ENCODE results near the gene RCOR3. TPM values are rescaled to one million over a fixed set of nuclear protein-coding genes. Genes with fewer than 3 reads are reported as not detected.
"Not testable (repeated sequence)": the region's sequence is repeated elsewhere in the genome, so short reads cannot be mapped to it uniquely, and the experiment has no call there.

The RCOR3 gene
- total and polyA plus RNA-seq, 2 experiments from 2014 or later = 13.8 to 25.8 TPM

DNA sequence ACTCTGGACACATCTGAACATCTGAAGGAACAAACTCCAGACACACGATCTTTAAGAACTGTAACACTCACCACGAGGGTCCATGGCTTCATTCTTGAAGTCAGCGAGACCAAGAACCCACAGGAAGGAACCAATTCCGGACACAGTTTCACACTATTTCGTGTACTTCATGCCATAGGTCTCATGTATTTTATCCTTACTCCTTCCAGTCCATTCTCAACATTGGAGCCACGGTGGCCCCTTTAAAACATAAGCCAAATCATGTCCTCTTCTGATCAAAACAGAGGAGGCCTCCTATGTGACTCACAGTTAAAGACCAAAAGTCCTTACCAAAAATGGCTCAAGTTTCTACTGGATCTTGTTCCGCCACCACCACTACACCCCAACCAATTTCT, 29.8 kb upstream of the RCOR3 start:
- Histone ChIP-seq H3K9me3 (ENCODE audit: low read depth) (no peaks in the 10 kb centered on the region), H3K79me2 (ENCODE audit: insufficient read depth) (no peaks in the 10 kb centered on the region), H3K9me2 (ENCODE audit: insufficient read depth) (no peaks in the 10 kb centered on the region), H3K4me3 (no peak overlapping the region), H3K4me1 (ENCODE audit: insufficient read depth) (no peaks in the 10 kb centered on the region), H3K9ac (no peak overlapping the region), H3K4me2 (ENCODE audit: unreplicated experiment) (no peak overlapping the region), H4K20me1 (ENCODE audit: insufficient read depth) (no peaks in the 10 kb centered on the region), H3K36me3 (ENCODE audit: low read depth) (no peaks in the 10 kb centered on the region), H3K27ac (no peak overlapping the region), H3F3A (ENCODE audit: insufficient read depth) (no peaks in the 10 kb centered on the region), H3K27me3 (replicated peaks; ENCODE audit: insufficient read depth) (no peaks in the 10 kb centered on the region), H2AFZ (no peak overlapping the region)
- TF ChIP-seq EZH2 (IDR thresholded peaks at IDR 0.05; ENCODE audit: insufficient read depth, poor library complexity, severe bottlenecking) = no peak
- in situ Hi-C loops (cut with MboI) = no loop called here
- 38 to 41% methylated on average over 7 of the region's 7 CpGs for WGBS, 2 experiments (ENCODE audit: low coverage in 1 of 2, low lambda C conversion rate in 2 of 2, missing lambda C conversion rate in 2 of 2)
- no peak for DNase-seq

- Histone ChIP-seq H3K9me3 (ENCODE audit: low read depth) (no peaks in the 10 kb centered on the region), H3K27me3 (replicated peaks; ENCODE audit: insufficient read depth) (no peaks in the 10 kb centered on the region), H3K4me1 (ENCODE audit: insufficient read depth) (no peaks in the 10 kb centered on the region), H2AFZ (no peak overlapping the region), H3K79me2 (ENCODE audit: insufficient read depth) (no peaks in the 10 kb centered on the region), H3K4me3 (no peak overlapping the region), H3K27ac (no peak overlapping the region), H3K9me2 (ENCODE audit: insufficient read depth) (no peaks in the 10 kb centered on the region), H4K20me1 (ENCODE audit: insufficient read depth) (no peaks in the 10 kb centered on the region), H3K36me3 (ENCODE audit: low read depth) (no peaks in the 10 kb centered on the region), H3F3A (ENCODE audit: insufficient read depth) (no peaks in the 10 kb centered on the region), H3K4me2 (ENCODE audit: unreplicated experiment) (no peak overlapping the region), H3K9ac (no peak overlapping the region)
- TF ChIP-seq EZH2 (IDR thresholded peaks at IDR 0.05; ENCODE audit: insufficient read depth, poor library complexity, severe bottlenecking) (no peak), EZH2phosphoT487 (IDR thresholded peaks at IDR 0.05; ENCODE audit: insufficient read depth, low read depth) (no peak)
- 7 to 14% methylated on average over 1 of the region's 1 CpG for WGBS, 2 experiments (ENCODE audit: low coverage in 1 of 2, low lambda C conversion rate in 2 of 2, missing lambda C conversion rate in 2 of 2)
- in situ Hi-C loops (cut with MboI) = no loop called here
- no peak for DNase-seq
Observed at GRCh38 chr1:211231873-211232272, 27.3 kb upstream of the RCOR3 start.

DNA sequence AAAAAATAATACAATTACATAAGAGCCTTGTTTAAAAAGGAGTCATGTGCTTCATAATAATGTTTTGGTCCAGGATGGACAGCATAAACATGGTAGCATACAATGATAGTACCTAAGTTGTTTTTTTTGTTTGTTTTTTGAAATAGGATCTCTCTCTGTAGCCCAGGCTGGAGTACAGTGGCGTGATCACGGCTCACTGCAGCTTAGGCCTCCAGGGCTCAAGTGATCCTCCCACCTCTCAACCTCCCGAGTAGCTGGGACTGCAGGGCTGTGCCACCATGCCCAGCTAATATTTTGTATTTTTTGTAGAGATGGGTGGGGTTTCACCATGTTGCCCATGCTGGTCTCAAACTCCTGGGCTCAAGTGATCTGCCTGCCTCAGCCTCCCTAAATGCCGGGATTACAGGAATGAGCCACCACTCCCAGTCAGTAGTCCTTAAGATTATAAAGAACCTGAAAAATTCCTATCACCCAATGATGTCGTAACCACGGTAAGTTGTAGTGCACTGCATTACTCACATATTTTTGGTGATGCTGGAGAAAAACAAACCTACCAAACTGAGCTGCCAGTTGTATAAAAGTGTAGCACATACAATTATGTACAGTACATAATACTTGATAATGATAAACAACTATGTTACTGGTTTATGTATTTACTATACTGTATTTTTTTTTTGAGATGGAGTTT, 22.4 kb upstream of the RCOR3 start:
- Histone ChIP-seq H3K9me2 (ENCODE audit: insufficient read depth) (no peaks in the 10 kb centered on the region), H3K27ac (no peak overlapping the region), H3K4me2 (ENCODE audit: unreplicated experiment) (no peak overlapping the region), H3K9me3 (ENCODE audit: low read depth) (no peaks in the 10 kb centered on the region), H3F3A (ENCODE audit: insufficient read depth) (no peaks in the 10 kb centered on the region), H3K79me2 (ENCODE audit: insufficient read depth) (no peaks in the 10 kb centered on the region), H3K36me3 (ENCODE audit: low read depth) (no peaks in the 10 kb centered on the region), H4K20me1 (ENCODE audit: insufficient read depth) (no peaks in the 10 kb centered on the region), H3K9ac (no peak overlapping the region), H2AFZ (no peak overlapping the region), H3K4me3 (no peak overlapping the region), H3K4me1 (ENCODE audit: insufficient read depth) (no peaks in the 10 kb centered on the region), H3K27me3 (replicated peaks; ENCODE audit: insufficient read depth) (no peaks in the 10 kb centered on the region)
- no peak for TF ChIP-seq EZH2phosphoT487 (IDR thresholded peaks at IDR 0.05; ENCODE audit: insufficient read depth, low read depth)
- no peak for TF ChIP-seq EZH2 (IDR thresholded peaks at IDR 0.05; ENCODE audit: insufficient read depth, poor library complexity, severe bottlenecking)
- 64 to 70% methylated on average over 6 of the region's 6 CpGs for WGBS, 2 experiments (ENCODE audit: low coverage in 1 of 2, low lambda C conversion rate in 2 of 2, missing lambda C conversion rate in 2 of 2)
- DNase-seq = peak; percentile 4
- in situ Hi-C loops (cut with MboI) = no loop called here

DNA sequence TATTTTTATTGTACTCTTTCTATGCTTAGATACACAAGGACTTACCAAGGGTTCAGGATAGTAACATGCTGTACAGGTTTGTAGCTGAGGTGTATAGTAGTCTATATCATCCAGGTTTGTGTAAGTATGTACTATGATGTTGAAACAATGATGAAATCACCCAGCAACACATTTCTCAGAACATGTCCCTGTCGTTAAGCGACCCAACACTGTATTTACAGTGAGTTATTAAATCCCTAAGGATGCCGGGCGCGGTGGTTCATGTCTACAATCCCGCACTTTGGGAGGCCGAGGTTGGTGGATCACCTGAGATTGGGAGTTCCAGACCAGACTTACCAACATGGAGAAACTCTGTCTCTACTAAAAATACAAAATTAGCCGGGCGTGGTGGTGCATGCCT, 21.6 kb upstream of the RCOR3 start:
- Histone ChIP-seq H3K4me1 (ENCODE audit: insufficient read depth) (no peaks in the 10 kb centered on the region), H3K79me2 (ENCODE audit: insufficient read depth) (no peaks in the 10 kb centered on the region), H3K36me3 (ENCODE audit: low read depth) (no peaks in the 10 kb centered on the region), H3F3A (ENCODE audit: insufficient read depth) (no peaks in the 10 kb centered on the region), H3K27me3 (replicated peaks; ENCODE audit: insufficient read depth) (no peaks in the 10 kb centered on the region), H3K27ac (no peak overlapping the region), H3K4me3 (no peak overlapping the region), H3K9me3 (ENCODE audit: low read depth) (no peaks in the 10 kb centered on the region), H4K20me1 (ENCODE audit: insufficient read depth) (no peaks in the 10 kb centered on the region), H3K4me2 (ENCODE audit: unreplicated experiment) (no peak overlapping the region), H3K9me2 (ENCODE audit: insufficient read depth) (no peaks in the 10 kb centered on the region), H2AFZ (no peak overlapping the region), H3K9ac (no peak overlapping the region)
- DNase-seq = no peak
- in situ Hi-C loops (cut with MboI) = no loop called here
- 71 to 72% methylated on average over 9 of the region's 9 CpGs for WGBS, 2 experiments (ENCODE audit: low coverage in 1 of 2, low lambda C conversion rate in 2 of 2, missing lambda C conversion rate in 2 of 2)
- TF ChIP-seq EZH2 (IDR thresholded peaks at IDR 0.05; ENCODE audit: insufficient read depth, poor library complexity, severe bottlenecking) (no peak), EZH2phosphoT487 (IDR thresholded peaks at IDR 0.05; ENCODE audit: insufficient read depth, low read depth) (no peak)

DNA sequence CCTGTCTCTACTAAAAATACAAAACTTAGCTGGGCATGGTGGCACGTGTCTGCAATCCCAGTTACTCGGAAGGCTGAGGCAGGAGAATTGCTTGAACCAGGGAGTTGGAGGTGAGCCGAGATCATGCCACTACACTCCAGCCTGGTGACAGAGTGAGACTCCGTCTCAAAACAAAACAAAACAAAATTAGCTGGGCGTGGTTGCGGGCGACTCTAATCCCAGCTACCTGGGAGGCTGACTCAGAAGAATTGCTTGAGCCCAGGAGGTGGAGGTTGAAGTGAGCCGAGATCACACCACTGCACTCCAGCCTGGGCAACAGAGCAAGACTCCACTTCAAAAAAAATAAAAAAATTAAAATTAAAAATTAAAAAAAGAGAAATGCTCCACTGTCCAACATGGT, 18.6 kb upstream of the RCOR3 start:
- H3K9me3 ChIP-seq (ENCODE audit: low read depth); H3K9ac ChIP-seq; H2AFZ ChIP-seq; H4K20me1 ChIP-seq (ENCODE audit: insufficient read depth); H3K4me2 ChIP-seq (ENCODE audit: unreplicated experiment); H3K79me2 ChIP-seq (ENCODE audit: insufficient read depth); H3K9me2 ChIP-seq (ENCODE audit: insufficient read depth); H3K4me3 ChIP-seq; H3F3A ChIP-seq (ENCODE audit: insufficient read depth); H3K27me3 ChIP-seq (replicated peaks; ENCODE audit: insufficient read depth); in situ Hi-C loops (cut with MboI); H3K4me1 ChIP-seq (ENCODE audit: insufficient read depth); DNase-seq; H3K36me3 ChIP-seq (ENCODE audit: low read depth); H3K27ac ChIP-seq: not testable (repeated sequence)
- WGBS, 2 experiments (ENCODE audit: low coverage in 1 of 2, low lambda C conversion rate in 2 of 2, missing lambda C conversion rate in 2 of 2) = 72 to 76% methylated on average over 8 of the region's 8 CpGs
